GM18951 (cell line): ENCODE measurements around the gene C4A.

Source experiments
- POLR2A ChIP-seq: IDR thresholded peaks from 4 replicates; pipeline ENCODE4 v1.6.1; 2011; ENCODE audit warnings: mild to moderate bottlenecking; ENCODE audit not compliant: insufficient read length, insufficient read depth; ENCODE audit errors: extremely low read depth
- in situ Hi-C: fragments of 300-500 bp; cut with MboI; formaldehyde crosslinking; loops from one replicate; pipeline ENCODE4 v1.12.0; 2022; ENCODE audit warnings: low sequenced_read_pairs, mixed read lengths, inconsistent platforms; ENCODE audit not compliant: unreplicated experiment

C4A gene

GRCh38 chr6:31948753-31949413 lies 33.0 kb upstream of the C4A start:
- no peak for TF ChIP-seq POLR2A
- in situ Hi-C loops: no loop called here

- in situ Hi-C loops: no loop called here
- TF ChIP-seq POLR2A: no peak
Measured at GRCh38 chr6:31949926-31950548, 31.8 kb upstream of the C4A start.

- in situ Hi-C loops: no loop called here
Measured at GRCh38 chr6:31952140-31952805, 29.6 kb upstream of the C4A start.

DNA sequence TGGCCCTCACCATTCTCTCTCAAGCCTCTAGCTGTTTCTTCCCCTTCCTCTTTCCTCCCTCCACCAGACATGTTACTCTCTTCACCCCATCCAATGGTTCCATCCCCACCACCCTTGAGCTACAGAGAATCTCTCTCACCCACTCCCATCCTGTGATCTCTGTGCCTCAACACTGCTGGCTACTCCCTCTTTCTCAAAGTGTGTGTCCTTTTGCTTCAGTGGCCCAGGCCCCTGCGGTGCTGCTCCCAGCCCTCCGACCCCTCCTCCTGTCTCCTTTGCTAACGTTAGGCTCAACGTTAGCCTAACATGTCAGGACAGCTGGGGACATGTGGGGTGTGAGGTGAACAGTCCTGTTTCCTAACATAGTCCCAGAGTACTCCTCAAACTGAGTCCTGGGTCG lies 29.0 kb upstream of the C4A start:
- in situ Hi-C loops: no loop called here

More at GRCh38 chr6:31952140-31952805, 29.6 kb upstream of the C4A start:
- no peak for TF ChIP-seq POLR2A

GRCh38 chr6:31954511-31954910 lies 27.3 kb upstream of the C4A start:
- no peak for TF ChIP-seq POLR2A
- in situ Hi-C loops: no loop called here

More for the DNA sequence above, 29.0 kb upstream of the C4A start:
- TF ChIP-seq POLR2A: no peak

- TF ChIP-seq POLR2A: no peak
- in situ Hi-C loops: no loop called here
Measured at GRCh38 chr6:31956796-31957195, 25.1 kb upstream of the C4A start.

DNA sequence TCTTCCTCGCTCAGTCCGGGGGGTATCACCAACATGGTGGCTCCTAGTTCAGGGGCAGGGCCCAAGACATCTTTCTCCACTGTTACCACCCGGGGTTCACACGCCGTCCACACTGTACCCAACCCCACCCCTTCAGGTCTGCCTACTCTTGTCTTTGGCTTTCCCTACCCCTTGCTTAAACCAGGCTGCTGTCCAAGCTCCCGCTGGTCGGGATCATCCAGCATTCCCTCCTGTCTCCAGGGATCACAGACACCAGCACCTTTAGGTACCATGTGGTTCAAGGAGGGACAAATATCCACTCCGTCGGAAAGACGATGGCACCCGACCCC lies 23.5 kb upstream of the C4A start:
- in situ Hi-C loops: no loop called here
- TF ChIP-seq POLR2A: no peak

- in situ Hi-C loops: no loop called here
- peak; percentile 85 for TF ChIP-seq POLR2A
Measured at GRCh38 chr6:31958741-31959739, 22.8 kb upstream of the C4A start, which contains the start of the genes NELFE and SKIC2. NELFE (minus strand) TSS chr6:31958971; CDS start chr6:31958446, 525 bp downstream. SKIC2 (plus strand) TSS chr6:31959175; CDS start chr6:31959193, 18 bp downstream.

DNA sequence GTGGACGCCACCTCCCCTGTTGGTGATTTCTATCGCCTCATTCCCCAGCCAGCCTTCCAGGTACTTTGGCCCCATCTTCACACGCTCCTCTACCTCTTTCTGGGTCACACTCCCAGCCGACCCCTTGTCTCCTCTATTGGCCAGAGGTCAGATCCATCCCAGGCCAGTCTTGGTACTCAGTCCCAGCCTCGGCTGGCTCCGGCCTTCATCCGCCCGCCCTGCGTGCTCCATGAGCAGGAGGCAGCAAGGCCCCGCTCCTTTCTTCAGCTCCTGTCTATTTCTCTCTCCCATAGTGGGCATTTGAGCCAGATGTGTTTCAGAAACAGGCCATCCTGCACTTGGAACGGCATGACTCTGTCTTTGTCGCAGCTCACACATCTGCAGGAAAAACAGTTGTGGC lies 20.2 kb upstream of the C4A start:
- TF ChIP-seq POLR2A: no peak
- in situ Hi-C loops: no loop called here

DNA sequence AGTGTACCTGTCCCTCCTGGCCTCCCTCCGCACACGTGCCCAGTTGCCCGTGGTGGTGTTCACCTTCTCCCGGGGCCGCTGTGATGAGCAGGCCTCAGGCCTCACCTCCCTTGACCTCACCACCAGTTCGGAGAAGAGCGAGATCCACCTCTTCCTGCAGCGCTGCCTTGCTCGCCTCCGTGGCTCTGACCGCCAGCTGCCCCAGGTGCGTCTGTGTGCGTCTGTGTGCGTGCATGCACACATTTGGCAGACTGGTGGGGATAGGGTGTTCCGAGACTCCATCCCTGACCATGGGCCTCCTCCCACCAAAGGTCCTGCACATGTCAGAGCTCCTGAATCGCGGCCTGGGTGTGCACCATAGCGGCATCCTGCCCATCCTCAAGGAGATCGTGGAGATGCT lies 17.9 kb upstream of the C4A start:
- in situ Hi-C loops: no loop called here
- TF ChIP-seq POLR2A: no peak

DNA sequence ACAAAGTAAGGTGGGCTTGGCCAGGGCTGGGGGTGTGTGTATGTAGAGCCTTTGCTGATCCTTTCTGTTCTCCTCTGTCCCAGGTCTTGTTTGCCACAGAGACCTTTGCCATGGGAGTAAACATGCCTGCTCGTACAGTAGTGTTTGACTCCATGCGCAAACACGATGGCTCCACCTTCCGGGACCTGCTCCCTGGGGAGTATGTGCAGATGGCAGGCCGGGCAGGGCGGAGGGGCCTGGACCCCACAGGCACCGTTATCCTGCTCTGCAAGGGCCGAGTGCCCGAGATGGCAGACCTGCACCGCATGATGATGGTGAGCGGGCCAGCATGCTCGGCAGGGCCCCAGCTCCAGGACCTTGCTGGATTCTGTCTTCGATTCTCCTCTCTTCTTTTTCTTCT lies 16.2 kb upstream of the C4A start:
- in situ Hi-C loops: no loop called here
- no peak for TF ChIP-seq POLR2A

DNA sequence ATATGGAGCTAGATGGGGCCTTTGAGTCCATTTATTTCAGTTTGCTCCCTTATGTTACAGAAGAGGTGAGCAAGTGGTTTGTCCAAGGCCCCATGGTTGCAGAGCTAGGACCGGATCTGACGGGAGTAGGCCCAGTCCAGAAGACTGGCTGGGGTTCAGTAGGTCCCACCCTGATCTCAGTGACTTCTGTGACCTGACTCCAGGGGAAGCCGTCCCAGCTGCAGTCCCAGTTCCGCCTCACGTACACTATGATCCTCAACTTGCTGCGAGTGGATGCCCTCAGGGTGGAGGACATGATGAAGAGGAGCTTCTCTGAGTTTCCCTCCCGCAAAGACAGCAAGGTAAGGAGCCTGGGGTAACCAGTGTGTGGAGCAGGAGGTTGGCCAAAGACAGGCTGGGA lies 15.4 kb upstream of the C4A start:
- in situ Hi-C loops: no loop called here
- no peak for TF ChIP-seq POLR2A

GRCh38 chr6:31966997-31967925 lies 14.6 kb upstream of the C4A start:
- in situ Hi-C loops: no loop called here
- TF ChIP-seq POLR2A: no peak
